ENCODE measurements around the gene ELL2. TPM values are rescaled to one million over a fixed set of nuclear protein-coding genes. Genes with fewer than 3 reads are reported as not detected.

Gene ELL2
- total and polyA plus RNA-seq, 2 of the 13 experiments (the other 11 are each of a cell fraction or from before 2014, with no cell fraction given) = 78.9 to 97.1 TPM

GRCh38 chr5:95960667-95961616 lies 709 bp downstream of the ELL2 start (continued):
- TF ChIP-seq ARID4A (CRISPR knock-in tag; IDR thresholded peaks at IDR 0.05; ENCODE audit: borderline replicate concordance) (peak; percentile 37; the same call in 1 of the 2 replicates), BORCS8-MEF2B (CRISPR knock-in tag; IDR thresholded peaks at IDR 0.05) (0 out of 2 replicates have a peak, but pooled peaks have one; percentile 36), PAX8 (CRISPR knock-in tag; IDR thresholded peaks at IDR 0.05; ENCODE audit: borderline replicate concordance) (0 out of 2 replicates have a peak, but pooled peaks have one; percentile 20), ZNF121 (CRISPR knock-in tag; IDR thresholded peaks at IDR 0.05) (no peak), PRPF4 (IDR thresholded peaks at IDR 0.05; ENCODE audit: low read depth, low read length, poor library complexity, severe bottlenecking) (peak; percentile 9), CEBPB (IDR thresholded peaks at IDR 0.05; ENCODE audit: borderline replicate concordance, low read depth, low read length) (no peak), NFYC (CRISPR knock-in tag; IDR thresholded peaks at IDR 0.05) (no peak), NFRKB (IDR thresholded peaks at IDR 0.05) (no peak), ZBTB8A (CRISPR knock-in tag; IDR thresholded peaks at IDR 0.05; ENCODE audit: borderline replicate concordance, low read depth) (no peak), ZNF160 (CRISPR knock-in tag; IDR thresholded peaks at IDR 0.05) (no peak), MTF2 (CRISPR knock-in tag; IDR thresholded peaks at IDR 0.05; ENCODE audit: borderline replicate concordance) (peak; percentile 29; the same call in 1 of the 2 replicates), NRL (CRISPR knock-in tag; IDR thresholded peaks at IDR 0.05; ENCODE audit: borderline replicate concordance) (0 out of 2 replicates have a peak, but pooled peaks have one; percentile 21), HNRNPUL1 (IDR thresholded peaks at IDR 0.05; ENCODE audit: low read depth, low read length) (no peak), DBP (CRISPR knock-in tag; IDR thresholded peaks at IDR 0.05; ENCODE audit: not compliant biosample characterization) (no peak), AGO1 (IDR thresholded peaks at IDR 0.05; ENCODE audit: low read depth, low read length, poor library complexity, severe bottlenecking) (peak; percentile 98), ZBTB4 (CRISPR knock-in tag; IDR thresholded peaks at IDR 0.05; ENCODE audit: borderline replicate concordance) (no peak), SRY (CRISPR knock-in tag; IDR thresholded peaks at IDR 0.05) (no peak), SAP130 (CRISPR knock-in tag; IDR thresholded peaks at IDR 0.05; ENCODE audit: low read depth) (peak; percentile 18; the same call in 1 of the 2 replicates)

All from HepG2 (cell line).